HL-60 (cell line): Measurements from ENCODE around the gene PHPT1. TPM values are rescaled to one million over a fixed set of nuclear protein-coding genes. Genes with fewer than 3 reads are reported as not detected.

Source experiments
- microRNA-seq: library from miRNA; unstranded; fragments of <30 nt; microRNA quantifications from one replicate; pipeline ENCODE4, GENCODE V29; 2018

The PHPT1 gene

Small RNAs within 50 kb of the gene (microRNA-seq; reads per million reads assigned to microRNA genes)
- gene MIR4292 (not detected), gene MIR4479 (2.1 reads per million)
